ENCODE results near the gene BIK.
"Not testable (repeated sequence)": the region's sequence is repeated elsewhere in the genome, so short reads cannot be mapped to it uniquely, and the experiment has no call there.

The BIK gene

GRCh38 chr22:43110444-43110926, at the start of gene BIK:
BIK (plus strand) TSS chr22:43110750; CDS start chr22:43124023, 13,273 bp downstream.
- DNase-seq (ENCODE audit: low read depth): peak; percentile 35

- no peak for DNase-seq (ENCODE audit: low read depth)
These were observed 44.4 kb upstream of the BIK start for GRCh38 chr22:43066134-43066533.

- DNase-seq (ENCODE audit: low read depth): no peak
These were observed 43.6 kb upstream of the BIK start for GRCh38 chr22:43066844-43067385.

GRCh38 chr22:43077121-43077877, 33.3 kb upstream of the BIK start:
- DNase-seq (ENCODE audit: low read depth): no peak

- no peak for DNase-seq (ENCODE audit: low read depth)
These were observed 32.0 kb upstream of the BIK start for GRCh38 chr22:43078522-43078921.

- DNase-seq (ENCODE audit: low read depth): no peak
These were observed 30.8 kb upstream of the BIK start for GRCh38 chr22:43079742-43080141.

- no peak for DNase-seq (ENCODE audit: low read depth)
These were observed 29.9 kb upstream of the BIK start for GRCh38 chr22:43080616-43081015.

- no peak for DNase-seq (ENCODE audit: low read depth)
These were observed 28.6 kb upstream of the BIK start for GRCh38 chr22:43081968-43082367.

- DNase-seq (ENCODE audit: low read depth): no peak
These were observed 24.6 kb upstream of the BIK start for GRCh38 chr22:43085658-43086606.

- no peak for DNase-seq (ENCODE audit: low read depth)
These were observed 21.9 kb upstream of the BIK start for GRCh38 chr22:43088627-43088983.

- peak; percentile 76 for DNase-seq (ENCODE audit: low read depth)
These were observed 21.4 kb upstream of the BIK start, which contains the start of gene TTLL1 for GRCh38 chr22:43088984-43089717. TTLL1 (minus strand) TSS chr22:43089391; CDS start chr22:43075586, 13,805 bp downstream.

- DNase-seq (ENCODE audit: low read depth): no peak
These were observed 20.3 kb upstream of the BIK start for GRCh38 chr22:43090130-43090789.

- no peak for DNase-seq (ENCODE audit: low read depth)
These were observed 18.5 kb upstream of the BIK start for GRCh38 chr22:43092085-43092484.

- DNase-seq (ENCODE audit: low read depth): no peak
These were observed 16.5 kb upstream of the BIK start for GRCh38 chr22:43094085-43094484.

GRCh38 chr22:43094551-43094950, 16.0 kb upstream of the BIK start:
- no peak for DNase-seq (ENCODE audit: low read depth)

GRCh38 chr22:43096420-43096819, 14.1 kb upstream of the BIK start:
- no peak for DNase-seq (ENCODE audit: low read depth)

GRCh38 chr22:43098356-43098755, 12.2 kb upstream of the BIK start:
- no peak for DNase-seq (ENCODE audit: low read depth)

- DNase-seq (ENCODE audit: low read depth): no peak
These were observed 11.5 kb upstream of the BIK start for GRCh38 chr22:43099095-43099494.

GRCh38 chr22:43100225-43100624, 10.3 kb upstream of the BIK start:
- no peak for DNase-seq (ENCODE audit: low read depth)

- no peak for DNase-seq (ENCODE audit: low read depth)
These were observed 9.2 kb upstream of the BIK start for GRCh38 chr22:43101306-43101705.

GRCh38 chr22:43104056-43104625, 6.4 kb upstream of the BIK start:
- DNase-seq (ENCODE audit: low read depth): not testable (repeated sequence)
